ENCODE measurements around the gene FAM98A.

GRCh38 chr2:33644215-33644614 is 45.1 kb upstream of the FAM98A start:
- TF ChIP-seq POLR2A (IDR thresholded peaks at IDR 0.05; ENCODE audit: low read depth, low read length), result no peak
- no peak for TF ChIP-seq POLR2AphosphoS5 (IDR thresholded peaks at IDR 0.05; ENCODE audit: low read depth, low read length)
